Stimulated activated CD8-positive, alpha-beta memory T cell treated with anti-CD3 and anti-CD28 coated beads, Interleukin-7, amount 100 ng/mL, for 24 hours (primary cell): Measurements from ENCODE around the gene ENOPH1.
"Not testable (repeated sequence)": the region's sequence is repeated elsewhere in the genome, so short reads cannot be mapped to it uniquely, and the experiment has no call there.

ENCODE experiments used
- DNase-seq: peaks from one replicate; pipeline ENCODE4 v3.0.0-alpha.2; 2020; ENCODE audit warnings: low read depth

The ENOPH1 gene

DNA sequence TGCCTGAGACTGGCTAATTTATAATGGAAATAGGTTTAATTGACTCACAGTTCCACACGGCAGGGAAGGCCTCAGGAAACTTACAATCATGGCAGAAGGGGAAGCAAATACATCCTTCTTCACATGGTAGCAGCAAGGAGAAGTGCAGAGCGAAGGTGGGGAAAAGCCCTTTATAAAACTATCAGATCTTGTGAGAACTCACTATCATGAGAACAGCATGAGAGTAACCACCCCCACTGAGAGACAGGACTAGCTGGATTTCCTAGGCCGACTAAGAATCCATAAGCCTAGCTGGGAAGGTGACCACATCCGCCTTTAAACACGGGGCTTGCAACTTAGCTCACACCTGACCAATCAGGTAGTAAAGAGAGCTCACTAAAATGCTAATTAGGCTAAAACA lies 42.7 kb downstream of the ENOPH1 start:
- DNase-seq: not testable (repeated sequence)

DNA sequence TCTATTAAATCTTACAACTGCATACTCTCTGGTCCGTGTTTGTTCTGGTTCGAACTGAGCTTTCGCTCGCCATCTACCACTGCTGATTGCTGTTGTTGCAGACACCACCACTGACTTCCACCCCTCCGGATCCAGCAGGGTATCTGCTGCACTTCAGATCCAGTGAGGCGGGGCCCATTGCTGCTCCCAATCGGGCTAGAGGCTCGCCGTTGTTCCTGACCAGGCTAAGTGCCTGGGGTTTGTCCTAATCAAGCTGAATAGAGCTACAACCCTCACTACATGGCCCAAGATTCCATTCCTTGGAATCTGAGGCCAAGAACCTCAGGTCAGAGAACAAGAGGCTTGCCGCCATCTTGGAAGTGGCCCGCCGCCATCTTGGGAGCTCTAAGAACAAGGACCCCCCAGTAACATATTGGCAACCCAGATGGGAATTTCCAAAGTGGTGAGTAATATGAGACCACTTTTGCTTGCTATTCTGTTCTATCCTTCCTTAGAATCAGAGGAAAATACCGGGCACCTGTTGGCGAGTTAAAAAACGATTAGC lies 43.3 kb downstream of the ENOPH1 start:
- no peak for DNase-seq

DNA sequence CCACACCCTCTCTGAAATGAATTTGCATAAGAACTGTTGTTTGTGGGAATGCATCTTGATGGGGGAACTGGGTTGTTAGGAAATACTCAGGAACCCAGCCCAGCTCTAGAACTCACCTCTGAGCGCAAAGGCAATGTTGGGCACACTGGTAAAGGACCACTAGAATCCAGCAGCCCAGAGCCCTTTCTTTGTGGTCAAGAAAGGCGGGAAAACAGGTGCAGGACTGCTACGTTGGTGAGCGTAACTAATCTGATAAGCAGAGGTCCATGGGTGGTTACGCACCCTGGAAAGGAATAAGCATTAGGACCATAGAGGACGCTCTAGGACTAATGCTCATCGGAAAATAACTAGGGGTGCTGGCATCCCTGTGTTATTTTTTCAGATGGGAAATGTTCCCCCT lies 45.5 kb downstream of the ENOPH1 start:
- not testable (repeated sequence) for DNase-seq

DNA sequence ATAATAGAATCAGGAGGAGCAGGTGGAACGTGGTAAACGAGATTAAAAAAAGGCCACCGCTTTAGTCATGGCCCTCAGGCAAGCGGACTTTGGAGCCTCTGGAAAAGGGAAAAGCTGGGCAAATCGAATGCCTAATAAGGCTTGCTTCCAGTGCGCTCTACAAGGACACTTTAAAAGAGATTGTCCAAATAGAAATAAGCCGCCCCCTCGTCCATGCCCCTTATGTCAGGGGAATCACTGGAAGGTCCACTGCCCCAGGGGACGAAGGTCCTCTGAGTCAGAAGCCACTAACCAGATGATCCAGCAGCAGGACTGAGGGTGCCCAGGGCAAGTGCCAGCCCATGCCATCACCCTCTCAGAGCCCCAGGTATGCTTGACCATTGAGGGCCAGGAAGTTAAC lies 47.1 kb downstream of the ENOPH1 start:
- not testable (repeated sequence) for DNase-seq

DNA sequence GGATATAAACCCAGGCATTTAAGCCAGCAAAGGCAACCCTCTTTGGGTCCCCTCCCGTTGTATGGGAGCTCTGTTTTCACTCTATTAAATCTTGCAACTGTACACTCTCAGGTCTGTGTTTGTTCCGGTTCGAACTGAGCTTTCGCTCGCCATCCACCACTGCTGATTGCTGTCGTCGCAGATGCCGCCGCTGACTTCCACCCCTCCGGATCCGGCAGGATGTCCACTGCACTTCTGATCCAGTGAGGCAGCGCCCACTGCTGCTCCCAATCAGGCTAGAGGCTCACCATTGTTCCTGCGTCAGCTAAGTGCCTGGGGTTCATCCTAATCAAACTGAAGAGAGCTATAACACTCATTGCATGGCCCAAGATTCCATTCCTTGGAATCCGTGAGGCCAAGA lies 49.2 kb downstream of the ENOPH1 start:
- DNase-seq: no peak

DNA sequence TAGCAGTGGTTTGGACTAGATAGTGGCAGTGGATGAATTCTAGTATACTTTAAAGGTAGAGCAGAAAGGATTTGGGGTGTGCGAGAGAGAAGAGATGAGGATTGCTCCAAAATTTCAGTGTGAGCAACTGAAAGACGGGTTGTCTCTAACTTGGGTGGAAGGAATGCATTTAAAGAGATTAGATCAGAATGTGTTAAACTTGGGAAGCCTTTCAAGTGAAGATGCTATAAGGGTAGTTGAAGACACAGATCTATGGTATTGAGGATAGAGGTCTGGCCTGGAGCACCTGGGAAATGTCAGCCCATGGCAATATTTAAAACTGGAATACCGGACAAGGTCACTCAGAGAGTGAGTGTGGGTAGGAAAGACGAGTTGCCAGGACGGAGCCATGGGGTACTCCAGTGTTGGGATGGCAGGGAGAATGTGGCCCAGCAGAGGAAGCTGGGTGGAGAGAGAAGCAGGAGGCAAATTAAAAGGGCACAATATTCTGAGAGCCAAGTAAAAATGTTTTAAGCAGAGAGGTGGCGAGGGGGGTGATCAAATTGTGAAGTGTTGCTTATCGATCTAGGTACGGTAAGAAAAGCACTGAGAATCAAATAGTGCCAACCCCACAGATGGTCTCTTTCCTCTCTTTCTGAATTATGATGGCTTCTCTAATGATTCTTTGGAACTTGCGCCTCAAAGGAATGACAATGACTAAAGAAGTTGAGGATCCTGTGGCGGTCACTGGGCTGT lies 50.5 kb downstream of the ENOPH1 start:
- no peak for DNase-seq

DNA sequence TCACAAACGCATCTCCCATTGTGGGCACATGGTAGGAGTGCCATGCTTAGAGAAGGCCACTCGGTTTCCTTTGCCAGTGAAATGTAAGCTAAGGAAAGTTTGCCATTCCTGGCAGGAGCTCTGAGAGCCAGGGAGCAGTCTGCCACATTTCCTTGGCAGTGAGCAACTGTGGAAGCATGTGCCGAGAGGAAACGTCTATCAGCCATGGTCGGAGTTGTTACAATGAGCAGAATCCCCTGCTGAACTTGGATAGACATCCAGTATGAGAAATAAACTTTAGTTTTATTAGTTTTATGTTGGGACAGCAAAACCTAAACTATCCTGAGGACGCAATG lies 51.1 kb downstream of the ENOPH1 start:
- no peak for DNase-seq

DNA sequence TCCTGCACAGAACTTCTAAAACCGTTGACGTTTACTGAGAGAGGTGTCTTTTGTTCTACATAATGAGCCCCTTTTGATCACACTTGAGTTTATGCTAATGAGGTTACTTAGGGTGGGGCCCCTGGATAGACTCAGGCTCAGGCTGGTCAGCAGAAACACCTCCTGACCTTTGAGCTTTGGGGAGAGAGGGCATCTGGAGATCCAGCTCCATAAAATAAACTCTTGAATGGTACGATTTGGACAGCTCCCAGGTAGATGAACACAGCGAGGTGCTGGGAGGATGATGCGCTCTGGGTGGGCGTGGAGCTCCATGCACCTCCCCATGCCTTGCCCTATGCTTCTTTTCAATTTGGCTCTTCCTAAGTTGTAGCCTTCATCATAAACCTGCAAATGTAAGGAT lies 52.0 kb downstream of the ENOPH1 start:
- DNase-seq: no peak

DNA sequence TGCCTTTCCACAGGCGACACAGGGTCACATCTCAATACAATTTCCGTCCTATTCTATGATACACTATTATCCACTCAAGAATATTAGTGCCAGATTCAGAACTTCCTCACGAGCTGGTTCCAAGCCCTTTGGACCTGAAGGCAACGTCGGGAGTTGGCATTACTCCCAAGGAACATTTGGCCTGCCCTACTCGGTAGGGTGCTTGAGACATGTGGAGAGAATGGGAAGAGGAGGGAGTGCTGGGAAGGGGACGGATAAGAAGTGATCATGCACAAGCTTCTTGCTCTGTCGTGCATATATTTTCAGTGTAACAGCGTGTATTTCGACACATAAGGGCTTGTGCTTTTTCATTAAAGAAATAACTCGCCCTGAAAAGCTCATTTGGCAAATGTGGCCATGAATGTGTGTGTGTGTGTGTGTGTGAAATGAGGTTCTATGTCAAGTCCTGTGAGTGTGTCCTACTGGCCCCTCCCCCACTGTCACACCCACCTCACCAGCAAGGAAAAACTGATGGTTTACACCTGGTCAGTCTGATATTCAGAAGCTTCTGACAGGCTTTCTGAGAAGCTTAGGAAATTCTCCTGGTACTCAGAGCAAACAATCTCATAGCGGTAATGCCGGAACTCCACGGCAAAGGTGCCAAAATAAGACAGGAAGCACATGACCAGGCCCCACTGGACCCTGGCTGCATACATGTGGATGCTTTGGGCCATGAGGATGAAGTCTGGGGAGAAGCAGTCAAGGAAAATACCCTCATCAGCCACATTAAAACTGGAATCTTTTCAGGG lies 54.8 kb downstream of the ENOPH1 start:
- no peak for DNase-seq

DNA sequence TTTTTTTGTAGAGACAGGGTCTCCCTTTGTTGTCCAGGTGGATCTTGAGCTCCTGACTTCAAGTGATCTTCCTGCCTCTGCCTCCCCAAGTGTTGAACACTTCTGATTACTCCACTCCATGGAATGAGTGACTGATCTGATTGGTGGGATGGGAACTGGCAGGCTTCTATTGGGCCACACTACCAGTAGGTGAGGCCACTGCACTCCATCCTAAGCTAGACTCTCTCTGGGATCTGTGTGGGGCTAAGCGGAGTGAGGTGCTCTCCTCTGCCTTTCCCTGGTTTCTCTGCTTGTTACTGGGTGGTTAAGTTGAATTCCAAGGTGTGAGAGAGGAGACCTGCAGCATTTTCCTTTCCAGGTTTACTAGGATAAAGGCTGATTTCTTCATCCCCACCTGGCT lies 58.7 kb downstream of the ENOPH1 start:
- DNase-seq: no peak

DNA sequence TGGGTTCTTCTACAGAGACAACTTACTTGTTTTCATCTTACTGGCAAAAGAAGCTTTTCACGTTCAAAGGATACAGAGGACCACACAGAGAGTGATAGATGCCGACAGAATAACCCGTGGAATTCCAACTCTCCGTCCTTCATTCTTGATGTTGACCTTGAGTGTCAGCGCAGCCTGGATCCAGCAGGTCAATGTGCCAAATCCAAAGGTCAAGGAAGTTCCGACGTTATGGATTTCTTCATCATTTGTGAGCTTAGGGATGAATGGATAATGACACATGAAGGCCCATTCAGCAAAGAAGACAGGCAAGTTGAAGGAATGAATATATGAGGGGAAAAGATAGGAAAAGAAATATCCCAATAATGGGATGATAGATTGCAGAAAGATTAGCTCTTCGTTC lies 59.6 kb downstream of the ENOPH1 start:
- no peak for DNase-seq

DNA sequence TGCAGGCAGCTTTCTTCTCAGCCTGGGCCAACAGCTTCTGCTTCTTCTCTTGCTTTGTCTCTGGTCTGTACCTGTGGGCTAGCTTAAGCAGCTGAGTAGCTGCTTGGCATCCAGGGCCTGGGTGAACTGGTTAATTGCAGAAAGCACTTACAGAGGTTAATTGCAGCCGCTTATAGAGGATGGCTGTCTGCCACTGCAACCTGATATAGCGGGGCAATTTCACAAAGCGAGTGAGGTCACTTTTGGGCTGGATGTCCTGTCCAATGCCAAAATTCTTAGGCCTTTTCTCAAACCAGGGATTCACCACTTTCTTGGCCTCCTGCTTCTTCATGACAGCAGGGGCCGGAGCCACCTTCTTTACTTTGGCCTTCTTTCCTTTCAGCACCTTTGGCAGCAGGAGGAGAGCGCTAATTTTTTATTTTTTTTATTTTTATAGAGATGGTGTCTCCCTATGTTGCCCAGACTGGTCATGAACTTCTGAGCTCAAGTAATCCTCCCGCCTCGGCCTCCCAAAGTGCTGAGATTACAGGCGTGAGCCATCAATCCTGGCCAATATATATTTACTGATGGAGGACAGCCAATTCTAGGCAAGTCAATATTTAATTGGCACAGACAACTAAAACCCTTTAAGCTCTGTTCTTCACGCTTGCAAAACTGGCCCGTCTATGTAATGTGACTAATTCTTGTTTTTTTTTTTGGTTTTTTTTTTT lies 61.0 kb downstream of the ENOPH1 start:
- no peak for DNase-seq

DNA sequence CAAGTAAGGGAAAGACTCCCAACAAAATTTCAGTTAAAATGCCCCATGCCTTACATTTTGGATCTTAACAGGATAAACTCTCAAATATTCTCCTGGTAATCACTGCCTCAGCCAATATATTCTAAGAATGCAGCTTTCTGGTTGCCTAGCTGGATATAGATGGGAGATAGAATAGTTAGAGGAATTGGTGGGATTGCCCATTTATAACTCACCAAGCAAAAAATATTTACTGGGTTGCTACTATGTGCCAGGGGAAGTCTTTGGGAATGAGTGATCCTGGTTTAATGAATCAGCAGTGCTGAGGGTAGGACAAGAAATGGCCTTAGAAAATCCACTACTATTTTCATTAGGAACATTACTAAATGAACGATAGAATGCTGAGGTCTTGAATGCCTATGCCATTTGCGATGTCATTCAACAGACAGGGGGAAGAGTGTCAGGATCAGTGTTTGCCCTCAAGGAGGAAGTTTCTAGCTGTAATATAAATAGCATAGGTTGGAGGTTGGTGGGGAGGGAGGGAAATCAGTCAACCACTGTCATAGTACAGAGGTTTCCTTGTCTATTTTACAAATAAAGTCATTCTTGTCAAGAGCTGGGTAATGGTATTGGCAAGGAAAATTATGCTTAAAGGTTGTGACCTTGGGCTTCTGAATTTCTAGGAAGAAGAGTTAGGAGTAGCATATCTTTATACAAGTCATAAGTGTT lies 63.5 kb downstream of the ENOPH1 start:
- DNase-seq: no peak

DNA sequence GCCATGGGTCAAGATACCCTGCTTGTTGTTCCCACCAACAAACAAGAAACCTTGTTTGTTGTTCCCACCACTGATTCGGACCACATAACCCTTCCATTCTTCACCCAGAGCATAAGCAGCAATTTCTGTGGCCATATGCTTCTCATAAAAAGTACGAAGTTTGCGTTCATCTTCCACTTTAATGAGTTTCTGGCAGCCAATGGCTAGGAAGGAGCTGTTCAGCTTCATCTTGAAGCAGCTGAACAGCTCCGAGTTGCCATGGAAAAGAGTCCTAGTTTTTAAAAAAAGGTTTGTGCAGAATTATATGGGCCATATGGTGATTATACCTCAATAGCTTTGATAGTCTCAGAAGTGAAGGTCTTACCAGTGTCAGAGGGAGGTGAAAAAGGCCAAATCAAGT lies 65.3 kb downstream of the ENOPH1 start:
- no peak for DNase-seq

DNA sequence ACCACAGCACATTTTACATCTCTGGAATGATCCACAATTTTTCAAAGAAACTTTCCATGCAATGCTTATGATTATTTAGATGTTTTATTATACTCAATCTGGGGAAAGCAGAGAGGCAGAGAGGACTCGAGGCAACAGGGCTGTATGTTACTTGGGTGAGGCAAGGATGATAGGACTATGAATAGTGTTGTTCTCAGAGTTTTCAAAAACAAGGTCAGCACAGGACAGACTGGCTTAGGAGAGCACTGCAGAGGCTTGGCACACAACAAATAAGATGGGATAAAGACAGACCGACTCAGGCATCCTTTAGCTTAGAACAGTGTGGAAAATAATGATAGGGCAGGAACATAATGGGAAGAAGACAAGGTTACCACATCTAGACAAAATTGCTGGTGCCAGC lies 66.0 kb downstream of the ENOPH1 start:
- no peak for DNase-seq

DNA sequence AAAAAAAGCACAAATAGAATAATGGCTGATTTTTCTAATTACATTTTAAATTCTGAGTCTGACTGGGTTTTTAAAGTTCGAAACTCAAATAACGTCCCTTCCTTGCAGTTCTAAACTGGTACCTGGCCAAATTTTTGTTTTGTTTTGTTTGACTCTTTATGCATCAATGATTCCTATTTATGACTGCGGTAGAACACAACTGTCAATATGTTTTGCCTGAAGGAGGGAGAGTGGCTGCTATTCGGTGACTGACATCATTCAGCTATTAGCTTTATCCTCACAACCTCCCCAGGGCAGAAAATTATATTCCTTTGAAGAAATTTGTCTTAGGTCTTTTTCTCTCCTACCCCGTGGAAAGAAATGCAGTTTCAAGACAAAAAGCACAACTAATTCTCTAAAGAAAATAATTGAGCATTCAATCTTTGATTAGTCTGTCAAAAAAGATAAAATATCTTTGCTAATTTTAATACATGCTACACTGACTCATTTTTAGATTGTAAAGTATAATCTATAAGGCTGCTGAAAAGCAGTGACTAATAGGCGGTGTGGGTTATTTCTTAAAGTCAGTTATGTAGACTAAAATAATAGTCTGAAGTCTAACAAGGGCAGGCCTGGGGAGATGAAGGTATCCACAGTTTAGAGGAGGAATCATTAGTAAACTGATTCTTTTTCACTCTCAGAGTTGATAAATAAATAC lies 69.5 kb downstream of the ENOPH1 start:
- no peak for DNase-seq

DNA sequence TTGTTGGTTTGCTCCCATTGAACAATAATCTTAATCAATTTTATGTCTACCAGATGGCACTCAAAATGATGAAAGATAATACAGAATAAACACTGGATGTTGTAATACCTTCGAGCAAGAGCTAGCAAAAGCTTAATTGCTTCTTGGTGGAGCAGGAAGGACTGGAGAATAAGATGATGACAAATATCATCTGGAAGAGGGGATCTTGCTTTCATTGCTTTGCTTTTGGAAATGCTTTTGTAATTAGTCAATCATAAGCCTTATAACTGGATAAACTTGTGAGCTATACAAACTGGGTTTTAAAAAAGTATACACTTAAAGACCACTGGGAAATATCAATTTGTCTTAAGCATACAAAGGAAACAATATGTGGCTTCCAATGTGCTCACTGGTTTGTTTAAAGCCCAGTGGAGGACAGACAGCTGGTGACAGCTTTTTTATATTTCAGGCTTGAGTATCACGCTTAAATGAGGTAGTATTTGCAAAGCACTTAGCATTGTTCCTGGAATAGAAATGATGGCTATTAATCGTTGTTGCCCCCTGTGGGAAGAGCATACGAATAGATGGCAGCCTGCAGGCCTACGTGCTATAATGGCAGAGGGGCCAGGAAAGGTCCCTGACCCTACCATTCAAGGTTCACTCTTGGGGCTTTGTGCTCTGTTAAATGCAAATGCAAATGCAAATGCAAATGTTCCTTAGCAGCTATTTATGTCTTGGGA lies 70.2 kb downstream of the ENOPH1 start:
- DNase-seq: no peak

DNA sequence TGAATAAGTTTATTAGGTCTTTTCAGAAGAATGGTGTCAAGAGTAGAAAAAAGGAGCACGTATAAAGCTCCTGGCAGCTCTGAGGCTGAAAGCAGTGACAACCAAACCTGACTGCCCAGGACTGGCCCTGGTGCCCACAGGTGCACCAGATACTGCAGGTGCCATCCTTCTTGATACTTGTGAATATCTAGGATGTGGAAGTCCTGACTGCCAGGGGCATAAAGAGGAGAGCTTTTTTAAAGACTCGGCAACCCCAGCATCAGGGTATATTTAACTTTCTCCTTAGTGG lies 70.7 kb downstream of the ENOPH1 start:
- no peak for DNase-seq

DNA sequence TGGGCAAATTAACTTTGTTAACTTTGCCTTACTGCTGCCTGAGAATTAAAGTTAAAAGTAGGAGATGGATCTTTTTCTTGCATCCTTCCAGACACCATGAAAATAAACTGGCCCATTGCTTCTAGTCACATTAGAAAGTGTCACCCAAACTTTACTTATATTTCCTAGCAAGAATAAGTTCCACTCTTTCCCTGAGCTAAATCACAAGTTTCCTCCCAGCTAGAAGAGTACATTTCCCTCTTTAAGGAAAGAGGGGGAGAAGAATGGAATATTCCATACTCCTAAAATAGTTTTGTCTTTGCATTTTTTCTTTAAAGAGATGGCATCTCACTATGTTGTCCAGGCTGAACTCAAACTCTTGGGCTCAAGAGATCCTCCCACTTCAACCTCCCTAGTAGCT lies 77.6 kb downstream of the ENOPH1 start:
- no peak for DNase-seq

DNA sequence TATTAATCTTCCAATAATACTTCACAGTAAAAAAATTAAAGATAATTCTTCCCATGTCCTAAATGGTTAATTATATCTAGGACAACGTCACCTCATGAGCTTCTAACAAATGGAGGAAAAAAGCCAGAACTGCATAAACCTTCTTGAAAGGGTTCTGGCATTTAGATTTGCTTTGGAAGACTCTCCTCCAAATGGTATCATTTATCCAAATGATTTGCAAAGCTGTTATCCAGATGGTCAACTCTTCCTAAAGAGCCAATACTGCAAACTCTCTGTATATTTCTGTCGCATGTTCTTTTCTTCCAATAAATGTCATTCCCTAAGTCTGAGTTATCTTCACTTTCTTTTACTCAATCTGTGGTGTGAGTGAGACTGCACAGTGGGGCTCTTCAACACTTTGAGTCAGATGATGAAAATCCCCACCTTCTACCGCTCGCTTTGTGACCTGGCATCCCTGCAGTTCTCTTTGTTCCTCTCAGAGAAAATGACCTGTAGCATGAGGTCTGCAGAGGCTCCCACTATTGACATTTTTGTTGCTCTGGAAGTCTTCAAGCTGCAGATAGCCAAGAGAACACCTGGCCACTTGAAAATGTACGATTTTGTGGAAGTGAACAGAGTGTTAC lies 78.5 kb downstream of the ENOPH1 start:
- no peak for DNase-seq

DNA sequence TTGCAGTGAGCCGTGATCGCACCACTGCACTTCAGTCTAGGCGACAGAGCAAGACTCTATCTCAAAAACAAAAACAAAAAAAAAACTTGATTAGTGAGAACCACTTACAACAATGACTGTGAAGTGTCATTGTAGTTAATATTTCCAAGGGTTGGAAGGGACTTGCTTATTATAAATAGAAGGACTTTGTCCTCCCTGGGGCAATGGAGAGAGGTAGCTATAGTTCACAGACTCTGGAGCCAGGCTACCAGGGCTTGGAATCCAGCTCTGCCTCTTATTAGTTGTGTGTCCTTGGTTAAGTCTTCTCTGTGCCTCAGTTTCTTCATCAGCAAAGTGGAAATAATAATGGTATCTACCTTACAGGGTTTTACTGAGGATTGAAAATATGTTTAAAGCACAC lies 79.8 kb downstream of the ENOPH1 start:
- DNase-seq: no peak
